CD4-positive, alpha-beta T cell treated with Interleukin-4 for 1 hour (primary cell): ENCODE results near the gene DNAH1.

Experiments
- DNase-seq, 2 donors: peaks; one replicate each; pipeline ENCODE4 v3.0.0-alpha.2; 2020 to 2022

DNAH1 gene

DNA sequence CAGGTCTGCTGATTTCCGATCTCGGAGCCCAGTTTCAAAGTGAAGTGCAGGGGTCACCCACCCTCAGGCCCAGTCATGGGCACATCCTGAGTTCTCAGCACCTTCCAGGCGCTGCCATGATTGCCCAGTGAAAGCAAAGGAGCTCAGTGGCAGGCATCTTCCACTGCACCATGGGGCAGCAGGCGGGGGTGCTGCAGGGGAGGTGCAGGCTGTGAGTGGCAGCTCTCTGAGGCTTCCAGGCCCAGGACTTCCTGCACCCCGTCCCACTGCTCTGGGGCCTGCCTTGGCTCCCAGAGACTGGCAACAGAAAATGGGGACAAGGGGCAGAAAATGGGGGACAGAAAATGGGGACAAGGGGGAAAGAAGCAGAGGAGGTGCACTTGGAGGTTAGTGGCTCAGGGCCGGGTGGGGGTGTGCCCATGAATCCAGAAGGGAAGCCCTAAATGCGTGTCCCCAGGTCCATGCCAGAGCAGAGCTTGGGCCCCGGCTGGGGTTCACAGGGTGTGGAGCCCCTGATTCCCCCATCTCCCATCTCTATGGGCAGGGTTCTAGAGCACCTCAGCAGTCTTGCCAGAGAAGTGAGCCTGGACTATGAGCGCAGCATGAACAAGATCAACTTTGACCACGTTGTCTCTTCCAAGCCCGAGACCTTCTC lies 28.0 kb downstream of the DNAH1 start:
- no peak for DNase-seq

DNA sequence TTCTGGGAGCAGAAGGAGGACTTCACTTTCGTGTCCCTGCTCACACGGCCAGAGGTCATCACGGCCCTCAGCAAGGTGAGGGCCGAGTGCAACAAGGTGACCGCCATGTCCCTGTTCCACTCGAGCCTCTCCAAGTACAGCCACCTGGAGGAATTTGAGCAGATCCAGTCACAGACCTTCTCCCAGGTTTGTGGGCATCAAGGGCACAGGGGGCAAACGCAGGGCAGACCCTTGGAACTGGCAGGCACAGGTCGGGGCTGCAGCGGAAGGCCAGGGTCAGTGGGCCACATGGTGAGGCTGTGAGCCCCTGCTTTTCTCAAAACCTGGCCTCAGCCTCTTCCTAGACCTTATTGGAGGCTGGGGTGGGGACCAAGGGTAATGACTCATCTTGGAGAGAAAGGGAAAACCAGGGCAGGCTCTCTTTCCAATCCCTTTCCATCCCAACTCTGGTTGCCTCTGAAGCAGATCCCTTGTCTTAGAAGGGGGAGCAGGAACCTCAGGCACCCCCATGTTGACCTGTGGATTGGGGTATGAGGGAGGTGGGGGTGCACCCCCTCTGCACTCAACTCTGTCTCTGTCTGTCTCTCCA lies 29.5 kb downstream of the DNAH1 start:
- DNase-seq: no peak

DNA sequence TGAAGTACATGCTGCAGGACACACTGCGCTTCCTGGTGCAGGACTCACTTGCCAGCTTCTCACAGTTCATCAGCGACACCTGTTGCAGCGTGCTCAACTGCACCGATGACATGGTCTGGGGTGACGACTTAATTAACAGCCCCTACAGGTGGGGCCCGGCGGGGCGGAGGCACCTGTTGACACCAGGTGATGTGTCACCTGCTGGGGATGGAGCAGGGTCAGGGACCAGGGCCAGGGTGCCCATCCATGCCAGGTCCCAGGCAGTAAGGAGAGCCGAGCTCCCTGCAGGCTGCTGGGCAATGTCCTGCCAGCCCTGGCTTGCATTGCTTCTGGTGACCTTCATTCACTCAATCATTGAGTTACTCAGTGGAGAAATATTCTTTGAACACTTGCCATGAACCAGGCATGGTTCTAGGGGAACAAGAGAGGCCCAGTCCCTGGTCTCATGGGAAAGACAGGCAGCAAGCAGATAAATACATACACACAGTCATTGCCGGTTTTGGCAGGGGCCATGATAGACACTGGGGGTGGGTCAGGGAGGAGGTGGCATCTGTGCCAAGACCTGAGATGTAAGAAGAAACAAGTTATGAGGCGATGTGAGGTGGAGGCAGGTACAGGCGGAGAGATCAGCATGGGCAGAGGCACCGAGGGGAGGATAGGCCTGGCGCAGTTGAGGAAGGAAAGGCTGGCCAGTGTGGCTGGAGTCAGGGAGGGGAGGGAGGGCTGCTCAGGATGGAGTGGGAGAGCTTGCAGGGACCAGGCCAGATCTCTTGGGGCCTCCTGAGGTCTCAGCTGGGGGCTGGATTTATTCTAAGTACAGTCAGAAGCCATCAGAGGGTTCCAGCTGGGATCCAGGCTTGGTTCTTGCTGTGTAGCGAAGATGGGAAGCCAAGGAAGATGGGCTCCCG lies 30.8 kb downstream of the DNAH1 start:
- no peak for DNase-seq

DNA sequence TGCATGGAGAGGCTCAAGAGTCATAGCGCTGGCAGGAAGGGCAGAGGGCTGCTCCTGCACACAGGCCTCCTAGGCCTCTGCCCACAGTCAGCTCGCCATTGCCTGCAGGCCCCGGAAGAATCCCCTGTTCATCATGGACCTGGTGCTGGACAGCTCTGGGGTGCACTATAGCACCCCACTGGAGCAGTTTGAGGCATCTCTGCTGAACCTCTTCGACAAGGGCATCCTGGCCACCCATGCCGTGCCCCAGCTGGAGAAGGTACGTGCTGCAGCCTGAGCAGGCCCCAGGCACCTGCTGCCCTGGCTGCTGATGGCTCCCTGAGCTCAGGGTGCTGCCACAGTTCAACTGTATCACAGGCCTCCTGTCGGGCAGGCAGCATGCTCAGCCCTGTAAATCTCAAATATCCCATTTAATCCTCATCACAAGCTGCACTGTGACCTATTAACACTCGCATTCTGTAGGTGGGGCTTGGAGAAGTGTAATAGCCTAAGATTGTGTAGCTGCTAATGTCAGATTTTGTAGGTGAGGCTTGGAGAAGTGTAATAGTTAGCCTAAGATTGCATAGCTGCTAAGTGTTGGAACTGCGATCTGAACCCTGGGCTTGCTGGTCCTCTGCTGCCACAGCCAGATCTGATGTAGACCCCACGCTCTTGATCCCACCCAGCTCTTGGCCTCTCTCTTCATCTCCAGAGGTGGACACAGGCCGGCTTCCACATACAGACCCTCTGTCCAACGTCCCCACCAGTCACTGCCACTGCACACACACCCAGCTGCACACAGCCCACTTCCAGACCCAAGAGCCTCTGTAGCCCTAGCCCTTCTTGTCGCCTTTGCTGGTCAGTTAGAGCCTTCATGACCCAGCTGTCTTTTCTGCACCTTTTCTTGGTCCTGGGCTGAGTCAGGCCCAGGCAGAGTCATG lies 31.9 kb downstream of the DNAH1 start:
- no peak for DNase-seq

DNA sequence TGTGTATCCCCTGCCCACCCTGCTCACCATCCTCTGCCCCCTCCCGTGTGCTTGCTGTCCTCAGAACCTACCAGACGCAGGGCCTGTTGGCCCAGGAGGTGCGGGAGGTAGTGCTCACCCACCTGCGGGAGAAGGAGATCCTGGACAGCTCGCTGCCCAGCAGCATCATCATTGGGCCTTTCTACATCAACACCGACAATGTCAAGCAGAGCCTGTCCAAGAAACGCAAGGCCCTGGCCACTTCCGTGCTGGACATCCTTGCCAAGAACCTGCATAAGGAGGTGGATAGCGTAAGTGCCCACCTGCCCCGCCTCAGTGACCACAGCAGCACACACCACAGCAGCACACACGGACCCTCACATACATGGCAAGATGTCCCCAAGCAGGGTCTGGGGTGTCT lies 33.0 kb downstream of the DNAH1 start:
- no peak for DNase-seq

DNA sequence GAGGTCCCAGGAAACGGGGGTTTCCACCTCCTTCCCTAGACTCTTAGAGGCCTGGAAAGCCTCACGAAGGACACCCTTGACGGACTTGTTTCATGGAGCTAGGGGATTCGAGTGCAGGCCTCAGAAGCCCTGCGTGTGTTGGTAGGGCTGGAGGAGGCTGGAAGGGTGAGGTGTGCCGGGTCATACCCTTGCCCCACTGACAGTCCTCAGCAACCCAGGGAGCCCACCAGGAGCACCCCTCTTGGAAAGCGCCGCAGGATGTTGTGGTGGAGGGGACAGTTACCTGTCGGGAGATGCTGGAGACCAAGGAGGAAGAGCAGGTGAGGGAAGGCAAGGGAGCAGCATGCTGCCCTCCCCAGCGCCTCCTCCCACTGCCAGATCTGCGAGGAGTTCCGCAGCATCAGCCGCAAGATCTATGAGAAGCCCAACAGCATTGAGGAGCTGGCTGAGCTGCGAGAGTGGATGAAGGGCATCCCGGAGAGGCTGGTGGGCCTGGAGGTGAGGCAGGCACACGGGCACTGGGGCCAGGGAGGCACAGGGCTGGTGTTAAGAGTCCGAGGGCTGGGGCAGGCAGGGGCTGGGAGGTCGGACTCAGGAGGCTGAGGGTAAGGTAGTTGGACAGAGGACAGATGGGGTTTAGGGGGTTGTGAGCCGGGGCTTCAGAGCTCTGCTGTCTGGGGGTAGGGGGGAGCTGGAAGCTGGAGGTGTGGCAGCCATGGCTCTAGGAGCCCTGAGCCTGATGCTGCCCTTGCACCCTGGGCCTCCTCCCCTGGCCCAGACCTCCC lies 33.7 kb downstream of the DNAH1 start:
- DNase-seq: no peak

DNA sequence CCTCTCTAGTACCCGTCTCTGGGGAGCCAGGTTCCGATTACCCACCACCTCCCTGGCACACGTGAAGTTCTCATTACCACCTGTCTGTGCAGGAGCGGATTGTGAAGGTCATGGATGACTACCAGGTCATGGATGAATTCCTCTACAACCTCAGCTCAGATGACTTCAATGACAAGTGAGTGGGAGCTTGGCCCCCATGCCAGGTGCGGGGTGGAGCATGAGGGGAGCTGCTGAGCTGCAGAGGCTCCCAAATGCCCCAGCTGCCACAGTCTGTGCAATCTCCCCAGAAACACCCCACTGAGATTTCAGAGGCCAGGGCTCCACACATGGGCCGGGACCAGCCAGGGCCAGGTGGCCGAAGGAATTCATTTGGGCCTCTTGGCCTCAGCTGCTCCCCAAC lies 34.3 kb downstream of the DNAH1 start:
- DNase-seq: no peak

DNA sequence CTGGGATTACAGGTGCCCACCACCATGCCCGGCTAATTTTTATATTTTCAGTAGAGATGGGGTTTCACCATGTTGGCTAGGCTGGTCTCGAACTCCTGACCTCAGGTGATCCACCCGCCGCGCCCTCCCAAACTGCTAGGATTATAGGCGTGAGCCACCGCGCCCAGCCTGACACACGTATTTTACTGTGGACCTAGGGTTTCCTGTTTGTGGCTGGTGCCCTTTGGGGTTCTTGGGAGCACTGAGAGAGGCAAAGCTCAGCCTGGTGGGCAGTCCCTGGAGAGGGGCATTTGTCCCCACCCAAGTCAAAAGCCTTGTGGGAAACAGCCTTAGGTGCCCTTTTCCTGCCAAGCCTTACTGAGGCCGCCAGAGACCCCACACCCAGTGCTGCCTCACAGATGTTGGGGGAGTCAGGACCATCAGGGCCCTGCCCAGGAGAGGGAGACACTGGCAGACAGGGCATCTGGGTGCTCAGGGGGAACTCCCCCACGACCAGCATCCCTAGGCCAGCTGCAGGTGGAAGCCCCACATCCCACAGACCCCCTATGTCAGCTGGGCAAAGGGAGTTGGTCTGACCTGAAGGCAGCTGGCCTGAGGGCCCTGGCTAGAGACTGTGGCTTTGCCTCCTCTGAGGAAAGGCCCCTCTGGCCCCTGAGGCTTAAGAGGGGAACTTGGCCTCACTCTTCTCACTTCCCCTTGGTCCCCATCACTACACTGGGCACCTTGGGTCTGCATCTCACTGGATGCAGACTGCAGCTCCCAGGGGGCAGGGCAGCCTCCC lies 35.1 kb downstream of the DNAH1 start:
- DNase-seq: no peak

DNA sequence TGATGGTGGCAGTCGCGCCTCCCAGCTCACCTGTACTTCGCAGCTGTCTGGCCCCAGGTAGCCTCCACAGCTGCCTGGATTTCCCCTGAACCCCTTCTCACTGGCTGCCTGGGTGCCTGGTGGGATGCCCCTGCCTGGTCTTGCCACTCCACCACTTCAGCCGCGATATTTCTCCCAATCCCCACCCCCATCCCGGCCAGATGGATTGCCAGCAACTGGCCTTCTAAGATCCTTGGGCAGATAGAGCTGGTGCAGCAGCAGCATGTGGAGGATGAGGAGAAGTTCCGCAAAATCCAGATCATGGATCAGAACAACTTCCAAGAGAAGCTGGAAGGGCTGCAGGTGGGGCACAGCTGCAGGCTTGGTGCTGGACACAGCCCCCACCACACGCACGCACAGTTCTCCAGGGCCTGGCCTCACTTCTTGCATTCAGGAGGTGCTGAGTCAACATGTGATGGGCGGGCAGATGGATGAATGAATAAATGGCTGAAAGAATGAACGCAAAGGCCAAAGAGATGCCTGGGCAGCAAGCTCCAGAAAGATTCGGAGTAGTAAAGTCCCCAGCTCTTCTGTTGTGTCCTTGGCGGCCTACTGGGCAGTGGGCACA lies 35.7 kb downstream of the DNAH1 start:
- DNase-seq: no peak

DNA sequence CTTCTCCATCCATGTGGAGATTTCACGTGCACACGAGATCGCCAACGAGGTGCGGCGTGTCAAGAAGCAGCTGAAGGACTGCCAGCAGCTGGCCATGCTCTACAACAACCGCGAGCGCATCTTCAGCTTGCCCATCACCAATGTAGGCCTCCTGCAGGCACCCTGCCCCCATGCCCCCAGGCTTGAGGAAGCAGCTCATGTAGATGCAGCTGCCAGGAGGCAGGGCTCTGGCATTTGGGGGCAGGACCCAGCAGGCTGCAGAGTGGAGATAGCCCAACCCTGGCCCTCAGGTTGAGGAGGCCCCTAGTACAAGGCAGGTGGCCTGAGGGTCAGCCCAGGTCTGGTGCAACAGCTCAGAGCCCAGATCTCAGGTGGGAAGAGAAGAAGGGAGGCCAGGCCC lies 36.4 kb downstream of the DNAH1 start:
- no peak for DNase-seq

DNA sequence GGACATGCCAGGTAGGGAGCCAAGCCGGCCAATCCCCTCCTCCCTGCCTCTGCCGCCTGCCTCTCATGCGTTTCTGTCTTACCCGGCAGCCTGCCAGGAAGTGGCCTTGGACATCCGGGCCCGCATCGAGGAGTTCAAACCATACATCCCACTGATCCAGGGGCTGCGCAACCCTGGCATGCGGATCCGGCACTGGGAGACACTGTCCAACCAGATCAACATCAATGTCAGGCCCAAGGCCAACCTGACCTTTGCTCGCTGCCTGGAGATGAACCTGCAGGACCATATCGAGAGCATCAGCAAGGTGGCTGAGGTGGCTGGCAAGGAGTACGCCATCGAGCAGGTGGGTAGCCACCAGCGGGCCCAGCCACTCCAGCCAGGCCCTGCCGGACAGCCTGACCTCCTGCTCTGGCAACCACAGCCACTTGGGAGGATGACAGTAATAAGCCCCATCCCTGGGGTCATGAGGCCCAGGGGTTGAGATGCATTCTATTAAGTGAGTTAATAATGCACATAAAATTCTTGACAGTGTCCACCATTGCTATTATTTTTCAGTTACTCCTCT lies 37.3 kb downstream of the DNAH1 start:
- no peak for DNase-seq

DNA sequence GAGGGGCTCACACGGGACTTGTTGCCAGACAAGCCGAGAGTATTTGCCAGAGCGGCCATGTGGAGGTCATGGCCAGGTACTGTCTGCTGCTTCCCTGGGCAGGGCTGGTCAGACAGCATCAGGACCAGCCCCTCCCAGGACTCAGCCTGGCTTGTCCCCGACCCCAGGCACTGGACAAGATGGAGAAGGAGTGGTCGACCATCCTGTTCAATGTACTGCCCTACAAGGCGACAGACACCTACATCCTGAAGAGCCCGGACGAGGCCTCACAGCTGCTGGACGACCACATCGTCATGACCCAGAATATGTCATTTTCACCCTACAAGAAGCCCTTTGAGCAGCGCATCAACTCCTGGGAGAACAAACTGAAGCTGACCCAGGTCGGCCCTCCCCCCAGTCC lies 38.6 kb downstream of the DNAH1 start:
- no peak for DNase-seq

DNA sequence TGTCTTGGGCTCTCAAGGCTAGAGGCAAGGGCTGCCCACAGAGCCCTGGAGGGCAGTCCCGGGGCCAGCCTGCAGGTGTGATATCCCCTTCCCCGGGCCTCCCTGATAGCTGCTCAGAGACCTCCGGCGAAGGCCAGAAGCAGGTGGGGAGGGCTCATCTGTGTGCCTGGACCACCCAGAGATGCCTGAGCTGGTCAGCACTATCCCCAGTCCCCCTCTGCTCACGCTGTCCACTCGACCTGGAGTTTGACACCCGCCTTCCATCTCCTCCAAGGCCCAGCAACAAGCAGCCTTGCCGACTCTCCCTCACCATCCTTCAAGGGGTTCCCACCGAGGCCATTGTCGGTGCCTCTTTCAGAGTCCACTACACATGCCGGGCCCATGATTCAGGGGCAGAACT lies 39.4 kb downstream of the DNAH1 start:
- no peak for DNase-seq

DNA sequence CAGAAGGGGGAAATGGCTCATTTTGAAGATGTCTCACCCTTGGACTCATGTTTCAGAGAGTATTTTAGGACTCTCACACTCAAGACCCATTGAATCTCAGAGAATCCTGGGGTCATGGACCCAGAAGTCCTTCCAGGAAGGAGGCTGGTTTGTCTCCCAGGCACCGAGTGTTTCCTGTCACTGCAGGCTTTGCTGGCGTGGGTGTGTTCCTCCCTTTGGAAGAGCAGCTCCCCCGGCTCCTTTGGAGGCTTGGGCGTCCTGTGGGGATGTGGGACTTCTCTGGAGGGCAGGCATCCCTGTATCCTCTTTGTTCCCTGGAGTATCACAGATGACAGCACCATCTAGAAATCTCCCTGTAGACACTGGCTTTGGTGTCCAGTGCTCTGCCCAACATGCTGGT lies 40.0 kb downstream of the DNAH1 start:
- no peak for DNase-seq

DNA sequence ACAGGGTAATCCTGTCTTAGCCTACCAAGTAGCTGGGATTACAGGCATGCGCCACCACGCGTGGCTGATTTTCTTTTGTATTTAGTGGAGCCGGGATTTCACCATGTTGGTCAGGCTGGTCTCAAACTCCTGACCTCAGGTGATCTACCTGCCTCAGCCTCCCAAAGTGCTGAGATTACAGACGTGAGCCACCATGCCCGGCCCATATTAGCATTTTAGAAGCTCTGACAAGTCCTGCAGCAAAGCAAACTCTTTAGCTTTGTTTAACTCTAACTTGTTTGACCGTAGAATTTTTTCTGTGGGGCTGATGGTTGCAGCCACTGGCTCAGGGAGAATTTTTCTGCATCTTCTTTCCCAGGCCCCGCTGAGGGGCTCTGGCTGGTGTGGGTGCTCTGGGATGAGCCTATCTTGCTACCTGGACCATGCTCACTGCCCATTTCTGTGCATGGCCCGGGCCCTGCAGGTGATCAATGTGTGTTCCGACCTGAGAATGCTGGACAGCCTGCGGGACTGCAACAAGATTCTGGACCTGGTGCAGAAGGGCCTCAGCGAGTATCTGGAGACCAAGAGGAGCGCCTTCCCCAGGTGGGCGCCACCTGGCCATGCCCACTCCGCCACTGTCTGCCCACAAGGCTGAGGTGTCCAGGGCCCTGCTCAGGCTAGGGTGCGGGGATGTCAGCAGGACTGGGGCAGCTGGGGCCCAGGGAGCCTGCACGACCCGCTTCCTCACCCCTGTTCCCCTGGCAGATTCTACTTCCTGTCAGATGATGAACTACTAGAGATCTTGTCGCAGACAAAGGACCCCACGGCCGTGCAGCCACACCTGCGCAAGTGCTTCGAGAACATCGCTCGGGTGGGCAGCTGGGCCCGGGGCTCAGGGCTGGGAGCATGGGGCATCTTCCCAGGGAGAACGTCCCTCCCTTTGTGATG lies 41.3 kb downstream of the DNAH1 start:
- DNase-seq: no peak

DNA sequence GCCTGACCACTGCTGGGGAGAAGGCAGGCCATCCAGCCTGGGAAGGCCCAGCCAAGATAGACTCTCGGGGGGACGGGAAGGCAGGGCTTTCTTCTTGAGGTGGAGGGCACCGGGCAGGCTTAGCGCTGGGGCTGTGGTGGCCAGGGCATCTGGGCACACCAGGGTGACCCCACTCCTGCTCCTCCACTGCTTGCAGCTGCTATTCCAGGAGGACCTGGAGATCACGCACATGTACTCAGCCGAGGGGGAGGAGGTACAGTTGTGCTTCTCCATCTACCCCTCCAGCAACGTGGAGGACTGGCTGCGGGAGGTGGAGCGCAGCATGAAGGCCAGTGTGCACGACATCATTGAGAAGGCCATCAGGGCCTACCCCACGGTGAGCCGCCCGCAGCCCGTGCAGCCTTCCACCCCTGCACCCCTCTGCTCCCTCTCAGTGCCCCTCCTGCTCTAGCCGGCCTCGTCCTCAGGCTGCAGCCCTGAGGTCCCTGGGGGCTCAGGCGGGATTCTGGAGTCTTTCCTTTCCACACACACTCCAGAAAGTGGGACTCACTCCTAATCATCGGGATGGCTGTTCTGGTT lies 42.3 kb downstream of the DNAH1 start:
- DNase-seq: no peak

DNA sequence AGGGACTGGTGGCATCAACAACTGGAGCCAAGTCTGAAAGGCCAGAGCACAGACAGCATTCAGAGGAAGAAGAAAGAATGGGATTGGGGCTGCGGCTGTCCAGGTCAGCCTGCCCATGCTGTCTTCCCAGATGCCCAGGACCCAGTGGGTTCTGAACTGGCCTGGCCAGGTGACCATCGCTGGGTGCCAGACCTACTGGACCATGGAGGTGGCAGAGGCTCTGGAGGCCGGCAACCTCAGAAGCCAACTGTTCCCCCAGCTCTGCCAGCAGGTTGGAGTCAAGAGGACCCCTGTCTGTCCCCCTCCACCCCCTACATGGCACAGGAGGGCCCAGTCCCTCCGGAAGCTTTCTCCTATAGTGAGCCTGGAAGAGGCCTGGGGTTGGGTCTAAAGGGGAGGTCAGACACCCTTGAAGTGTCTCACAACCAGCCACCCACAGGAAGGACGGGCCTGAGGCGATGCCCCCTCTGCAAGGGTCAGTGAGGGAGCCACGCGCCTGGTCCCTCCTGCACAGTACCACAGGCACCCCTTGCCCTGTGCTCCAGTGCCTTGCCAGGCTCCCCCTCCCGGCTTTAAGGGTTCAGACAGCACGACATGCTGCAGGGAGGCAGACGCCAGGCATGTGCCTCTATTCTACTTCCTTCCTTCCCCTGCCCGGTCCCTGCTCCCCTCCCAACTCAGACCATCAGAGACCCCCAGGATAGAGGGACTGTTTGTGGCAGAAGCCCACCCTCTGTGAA lies 43.2 kb downstream of the DNAH1 start:
- DNase-seq: no peak

DNA sequence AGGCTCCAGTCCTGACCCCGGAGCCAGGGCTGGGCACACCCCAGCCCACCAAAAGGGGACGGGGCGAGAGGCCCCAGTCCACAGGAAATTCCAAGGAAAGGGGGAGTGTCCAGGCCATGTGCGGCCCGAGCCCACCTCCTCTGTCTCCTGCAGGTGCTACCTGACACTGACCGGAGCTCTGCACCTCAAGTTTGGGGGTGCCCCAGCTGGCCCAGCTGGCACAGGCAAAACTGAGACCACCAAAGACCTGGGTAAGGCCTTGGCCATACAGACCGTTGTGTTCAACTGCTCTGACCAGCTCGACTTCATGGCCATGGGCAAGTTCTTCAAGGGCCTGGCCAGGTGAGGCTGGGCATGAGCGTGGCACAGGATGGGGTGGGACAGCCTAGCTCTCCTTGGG lies 44.9 kb downstream of the DNAH1 start:
- no peak for DNase-seq
